Upper lobe of left lung (tissue), 4 donors: ENCODE results near the gene LYPD6.

Experiments
- CTCF ChIP-seq, 6 experiments: fragments of 450-650 bp in 4 of 6; fragments of 200-600 bp in 2 of 6; sonication (generic) in 2 of 6; IDR thresholded peaks; one replicate each; pipeline ENCODE4 v1.5.1; 2016 to 2019; ENCODE audit warnings: antibody characterized with exemption in 6 of 6
- POLR2A ChIP-seq, 4 donors: fragments of 450-650 bp; IDR thresholded peaks; one replicate each; pipeline ENCODE4 v1.5.1; 2016 to 2017; ENCODE audit warnings: antibody characterized with exemption in 4 of 4, mild to moderate bottlenecking in 2 of 4

GRCh38 chr2:149423630-149424029, 93.2 kb downstream of the LYPD6 start:
- TF ChIP-seq CTCF (IDR thresholded peaks at IDR 0.05) = no peak
- no peak for TF ChIP-seq POLR2A (IDR thresholded peaks at IDR 0.05)
